ENCODE measurements around the gene PXK. TPM values are rescaled to one million over a fixed set of nuclear protein-coding genes. Genes with fewer than 3 reads are reported as not detected.

PXK gene
- total and polyA plus RNA-seq, 10 of the 15 experiments (the other 5 are each of a cell fraction or from before 2014, with no cell fraction given), result 8.4 to 38.0 (median 27.6) TPM

DNA sequence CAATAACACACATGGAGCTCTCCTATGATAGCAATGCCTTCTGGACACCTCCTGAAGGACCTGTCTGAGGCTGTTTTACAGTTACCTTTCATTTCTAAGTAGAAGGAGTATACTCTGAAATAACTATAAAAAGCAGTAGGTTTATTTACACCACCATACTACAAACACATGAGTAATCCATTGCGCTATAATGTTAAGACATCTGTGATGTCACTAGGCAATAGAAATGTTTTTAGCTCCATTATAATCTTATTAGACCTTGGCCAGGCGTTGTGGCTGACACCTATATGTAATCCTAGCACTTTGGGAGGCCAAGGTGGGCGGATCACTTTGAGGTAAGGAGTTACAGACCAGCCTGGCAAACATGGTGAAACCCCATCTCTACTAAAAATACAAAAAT, 24.7 kb downstream of the PXK start:
- in situ Hi-C loops (cut with MboI) (no loop called here), intact Hi-C loops (cut with micrococcal nuclease; ENCODE audit: unreplicated experiment) (no loop called here)
- ChIA-PET RAD21 (ENCODE audit: unreplicated experiment) (interaction anchor here (0.8 to 2.9 kb wide), 3 partner anchors 10 to 31 kb away, joined by 3 to 30 read pairs (median 3); no protein-coding TSS in a partner anchor), POLR2A (interaction anchor here (1.1 to 12.7 kb wide), 3 partner anchors 10 to 30 kb away, joined by 3 to 221 read pairs (median 14); partner anchors contain the start of gene PXK), CTCF (interaction anchor here (0.6 to 12.5 kb wide), 4 partner anchors 20 to 180 kb away, joined by 3 to 204 read pairs (median 8); partner anchors contain the start of genes HTD2, PXK and RPP14), SMC1A (ENCODE audit: uncharacterized antibody, unreplicated experiment) (interaction anchor here (1.0 to 15.0 kb wide), 4 partner anchors 21 to 69 kb away, joined by 3 to 324 read pairs (median 16); partner anchors contain the start of gene PXK)
- H3K9ac ChIP-seq (ENCODE audit: control insufficient read depth, insufficient read depth, low read length), result no peak overlapping the region
- no peak overlapping the region for H3K27ac ChIP-seq (ENCODE audit: control insufficient read depth, insufficient read depth)
- no peaks in the 10 kb centered on the region for H3K9me3 ChIP-seq (replicated peaks; ENCODE audit: control insufficient read depth, insufficient read depth, low read length)
- H3K4me3 ChIP-seq, result no peak overlapping the region
- BruUV-seq (replicated peaks), result no TSS peak
- WGBS (ENCODE audit: insufficient coverage, insufficient replicate concordance, low lambda C conversion rate, missing lambda C conversion rate), result 98% methylated on average over 3 of the region's 3 CpGs
- DNase-seq (ENCODE audit: low read depth, low spot score) (no peak), ATAC-seq (no peak), FAIRE-seq (no peak)
- H3K27me3 ChIP-seq (replicated peaks in 1 of 2; ENCODE audit: control insufficient read depth in 2 of 2, insufficient read depth in 2 of 2, low read length in 1 of 2), result no peaks in the 10 kb centered on the region
- H2AFZ ChIP-seq (ENCODE audit: control insufficient read depth, low read depth, low read length), result no peak overlapping the region
- no peak overlapping the region for H3K4me2 ChIP-seq (ENCODE audit: control insufficient read depth, insufficient read depth)
- H3K79me2 ChIP-seq (ENCODE audit: control insufficient read depth, insufficient read depth, low read length), result peaks cover 5% of the 10 kb centered on the region
- TF ChIP-seq JUNB (IDR thresholded peaks at IDR 0.05) (no peak), ZNF24 (IDR thresholded peaks at IDR 0.05) (no peak), JUND (IDR thresholded peaks at IDR 0.05; ENCODE audit: low read depth, low read length) (no peak), PAX5 (IDR thresholded peaks at IDR 0.05; ENCODE audit: borderline replicate concordance, low read depth, low read length) (no peak), NFYA (IDR thresholded peaks at IDR 0.05; ENCODE audit: borderline replicate concordance, low read depth, low read length) (no peak), TBL1XR1 (IDR thresholded peaks at IDR 0.05; ENCODE audit: low read depth, low read length) (no peak), ZNF622 (IDR thresholded peaks at IDR 0.05) (no peak), SMAD5 (IDR thresholded peaks at IDR 0.05; ENCODE audit: low read depth) (no peak), STAT1 (conservative IDR thresholded peaks at IDR 0.05) (no peak), EED (IDR thresholded peaks at IDR 0.05; ENCODE audit: low read depth) (no peak), RUNX3 (IDR thresholded peaks at IDR 0.05; ENCODE audit: low read length) (no peak), SIX5 (IDR thresholded peaks at IDR 0.05; ENCODE audit: low read depth, low read length, severe bottlenecking) (no peak), ZNF207 (IDR thresholded peaks at IDR 0.05; ENCODE audit: borderline replicate concordance) (no peak)
- TF ChIP-seq, protein P1, sequence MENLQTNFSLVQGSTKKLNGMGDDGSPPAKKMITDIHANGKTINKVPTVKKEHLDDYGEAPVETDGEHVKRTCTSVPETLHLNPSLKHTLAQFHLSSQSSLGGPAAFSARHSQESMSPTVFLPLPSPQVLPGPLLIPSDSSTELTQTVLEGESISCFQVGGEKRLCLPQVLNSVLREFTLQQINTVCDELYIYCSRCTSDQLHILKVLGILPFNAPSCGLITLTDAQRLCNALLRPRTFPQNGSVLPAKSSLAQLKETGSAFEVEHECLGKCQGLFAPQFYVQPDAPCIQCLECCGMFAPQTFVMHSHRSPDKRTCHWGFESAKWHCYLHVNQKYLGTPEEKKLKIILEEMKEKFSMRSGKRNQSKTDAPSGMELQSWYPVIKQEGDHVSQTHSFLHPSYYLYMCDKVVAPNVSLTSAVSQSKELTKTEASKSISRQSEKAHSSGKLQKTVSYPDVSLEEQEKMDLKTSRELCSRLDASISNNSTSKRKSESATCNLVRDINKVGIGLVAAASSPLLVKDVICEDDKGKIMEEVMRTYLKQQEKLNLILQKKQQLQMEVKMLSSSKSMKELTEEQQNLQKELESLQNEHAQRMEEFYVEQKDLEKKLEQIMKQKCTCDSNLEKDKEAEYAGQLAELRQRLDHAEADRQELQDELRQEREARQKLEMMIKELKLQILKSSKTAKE (IDR thresholded peaks at IDR 0.05; ENCODE audit: low read depth, poor library complexity, severe bottlenecking), result no peak
- TF ChIP-seq, protein P2, sequence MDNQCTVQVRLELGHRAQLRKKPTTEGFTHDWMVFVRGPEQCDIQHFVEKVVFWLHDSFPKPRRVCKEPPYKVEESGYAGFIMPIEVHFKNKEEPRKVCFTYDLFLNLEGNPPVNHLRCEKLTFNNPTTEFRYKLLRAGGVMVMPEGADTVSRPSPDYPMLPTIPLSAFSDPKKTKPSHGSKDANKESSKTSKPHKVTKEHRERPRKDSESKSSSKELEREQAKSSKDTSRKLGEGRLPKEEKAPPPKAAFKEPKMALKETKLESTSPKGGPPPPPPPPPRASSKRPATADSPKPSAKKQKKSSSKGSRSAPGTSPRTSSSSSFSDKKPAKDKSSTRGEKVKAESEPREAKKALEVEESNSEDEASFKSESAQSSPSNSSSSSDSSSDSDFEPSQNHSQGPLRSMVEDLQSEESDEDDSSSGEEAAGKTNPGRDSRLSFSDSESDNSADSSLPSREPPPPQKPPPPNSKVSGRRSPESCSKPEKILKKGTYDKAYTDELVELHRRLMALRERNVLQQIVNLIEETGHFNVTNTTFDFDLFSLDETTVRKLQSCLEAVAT (IDR thresholded peaks at IDR 0.05), result no peak
- H4K20me1 ChIP-seq (ENCODE audit: control insufficient read depth, insufficient read depth), result no peaks in the 10 kb centered on the region
- H3K36me3 ChIP-seq (ENCODE audit: control insufficient read depth in 2 of 2, insufficient read depth in 2 of 2, low read length in 1 of 2), result no peaks in the 10 kb centered on the region
- H3K4me1 ChIP-seq (ENCODE audit: control insufficient read depth, insufficient read depth, low read length), result peaks cover 36% of the 10 kb centered on the region
